H1 (cell line): ENCODE measurements around the gene STPG1. TPM values are rescaled to one million over a fixed set of nuclear protein-coding genes. Genes with fewer than 3 reads are reported as not detected.

Experiments used
- CTCF ChIA-PET: fragments of 300-600 bp; sonication (Branson Sonifier 250); formaldehyde crosslinking; loops from one replicate; lab custom pipeline; 2021; ENCODE audit not compliant: partially characterized antibody; lab: Charles Lee
- POLR2A ChIA-PET: fragments of 300-600 bp; sonication (Branson Sonifier 250); formaldehyde crosslinking; loops from one replicate; lab custom pipeline; 2021; ENCODE audit warnings: inconsistent platforms; ENCODE audit not compliant: partially characterized antibody; lab: Charles Lee
- DNase-seq, 2 experiments: peaks; one replicate each; pipeline versions ENCODE4 v3.0.0 to v3.0.0-alpha.2; 2010 to 2022; ENCODE audit warnings: low spot score in 2 of 2, low read depth in 1 of 2, mixed read lengths in 1 of 2
- FAIRE-seq: peaks from 2 replicates; lab custom pipeline; 2011; peaks lifted over from hg19 to GRCh38; lab: Jason Lieb, UNC
- H2AFZ ChIP-seq: 2 replicates; pipeline ENCODE4 v1.8.1; 2012; ENCODE audit warnings: low read length, inconsistent platforms
- H2AK5ac ChIP-seq: 2 replicates; pipeline ENCODE4 v1.6.1; 2013; ENCODE audit warnings: low read depth, low read length
- H2BK120ac ChIP-seq: replicated peaks from 2 replicates; pipeline ENCODE3; 2013; ENCODE audit warnings: low read depth, low read length, inconsistent platforms
- H2BK12ac ChIP-seq: 2 replicates; pipeline ENCODE4 v1.6.1; 2013; ENCODE audit warnings: low read depth, low read length
- H2BK15ac ChIP-seq: 2 replicates; pipeline ENCODE4 v1.6.1; 2013; ENCODE audit warnings: low read length
- H2BK20ac ChIP-seq: 2 replicates; pipeline ENCODE4 v1.6.1; 2013; ENCODE audit warnings: low read length
- H2BK5ac ChIP-seq: 2 replicates; pipeline ENCODE4 v1.6.1; 2013; ENCODE audit warnings: low read depth, low read length
- H3K14ac ChIP-seq: 2 replicates; pipeline ENCODE4 v1.6.1; 2013; ENCODE audit warnings: inconsistent platforms; ENCODE audit not compliant: insufficient read length
- H3K18ac ChIP-seq: 2 replicates; pipeline ENCODE4 v1.6.1; 2013; ENCODE audit warnings: low read length; ENCODE audit errors: extremely low read depth
- H3K23ac ChIP-seq: 2 replicates; pipeline ENCODE4 v1.6.1; 2013; ENCODE audit warnings: inconsistent platforms; ENCODE audit not compliant: insufficient read length
- H3K23me2 ChIP-seq: 2 replicates; pipeline ENCODE4 v1.6.1; 2013; ENCODE audit warnings: low read depth, low read length
- H3K27ac ChIP-seq: 2 replicates; pipeline ENCODE4 v1.6.1; 2011; ENCODE audit warnings: low read depth, low read length, inconsistent platforms
- H3K27me3 ChIP-seq, 4 experiments: replicated peaks in 1 of 4; 1 replicate in 1 of 4; 2 replicates in 3 of 4; pipeline versions ENCODE4 v1.6.1 to v1.8.1; 2011 to 2013; ENCODE audit warnings: low read length in 3 of 4, mild to moderate bottlenecking in 3 of 4, inconsistent platforms in 2 of 4, mixed read lengths in 2 of 4, moderate library complexity in 1 of 4; ENCODE audit not compliant: control insufficient read depth in 3 of 4, insufficient read depth in 3 of 4; ENCODE audit errors: extremely low read depth in 1 of 4
- H3K36me3 ChIP-seq, 4 experiments: 2 replicates each; pipeline versions ENCODE4 v1.6.1 to v1.8.1; 2011 to 2013; ENCODE audit warnings: mild to moderate bottlenecking in 4 of 4, low read length in 3 of 4, moderate library complexity in 2 of 4, control low read depth in 1 of 4, inconsistent platforms in 1 of 4; ENCODE audit not compliant: insufficient read depth in 4 of 4, control insufficient read depth in 2 of 4
- H3K4ac ChIP-seq: replicated peaks from 2 replicates; pipeline ENCODE3; 2013; ENCODE audit warnings: low read length, low read depth, mixed read lengths, inconsistent platforms; ENCODE audit not compliant: insufficient read length
- H3K4me1 ChIP-seq, 4 experiments: replicated peaks in 1 of 4; 1 replicate in 1 of 4; 2 replicates in 3 of 4; pipeline versions ENCODE4 v1.6.1 to v1.8.1; 2011 to 2013; ENCODE audit warnings: low read length in 3 of 4, inconsistent platforms in 2 of 4, mixed read lengths in 1 of 4; ENCODE audit not compliant: insufficient read depth in 4 of 4, control insufficient read depth in 3 of 4
- H3K4me2 ChIP-seq, 2 experiments: 2 replicates each; pipeline versions ENCODE4 v1.6.1 to v1.8.1; 2011 to 2013; ENCODE audit warnings: low read depth in 2 of 2, low read length in 2 of 2, control low read depth in 1 of 2, inconsistent platforms in 1 of 2, mild to moderate bottlenecking in 1 of 2; ENCODE audit not compliant: insufficient read depth in 1 of 2
- H3K4me3 ChIP-seq, 4 experiments: fragments of 200-600, 300-600 bp in 1 of 4; sonication (generic), shearing (Covaris generic), sonication (Bioruptor Twin) in 1 of 4; 2 replicates each; pipeline versions ENCODE4 v1.5.1 to v1.8.1; 2011 to 2016; ENCODE audit warnings: low read length in 4 of 4, low read depth in 3 of 4, control low read depth in 2 of 4, inconsistent platforms in 2 of 4, mild to moderate bottlenecking in 2 of 4, mixed read lengths in 1 of 4, moderate library complexity in 1 of 4; ENCODE audit not compliant: insufficient read depth in 2 of 4; ENCODE audit errors: extremely low read depth in 1 of 4
- H3K56ac ChIP-seq: replicated peaks from 2 replicates; pipeline ENCODE3; 2013; ENCODE audit warnings: low read depth, mild to moderate bottlenecking, mixed read lengths, low read length, inconsistent platforms; ENCODE audit not compliant: insufficient read length
- H3K79me1 ChIP-seq: 2 replicates; pipeline ENCODE4 v1.6.1; 2013; ENCODE audit warnings: low read depth, low read length, control low read depth
- H3K79me2 ChIP-seq, 2 experiments: 2 replicates each; pipeline versions ENCODE4 v1.6.1 to v1.8.1; 2012 to 2013; ENCODE audit warnings: low read length in 2 of 2, mild to moderate bottlenecking in 2 of 2, inconsistent platforms in 1 of 2; ENCODE audit not compliant: insufficient read depth in 2 of 2, control insufficient read depth in 1 of 2
- H3K9ac ChIP-seq, 4 experiments: replicated peaks in 1 of 4; 1 replicate in 1 of 4; 2 replicates in 3 of 4; pipeline versions ENCODE4 v1.6.1 to v1.8.1; 2011 to 2013; ENCODE audit warnings: low read depth in 3 of 4, low read length in 3 of 4, control low read depth in 2 of 4, mild to moderate bottlenecking in 2 of 4, moderate library complexity in 2 of 4, inconsistent platforms in 1 of 4; ENCODE audit errors: extremely low read depth in 1 of 4
- H3K9me3 ChIP-seq, 2 experiments: 2 replicates each; pipeline versions ENCODE4 v1.6.1 to v1.8.1; 2012 to 2013; ENCODE audit warnings: mild to moderate bottlenecking in 2 of 2, moderate library complexity in 2 of 2, control low read depth in 1 of 2, inconsistent platforms in 1 of 2, low read depth in 1 of 2, low read length in 1 of 2, mixed read lengths in 1 of 2; ENCODE audit not compliant: insufficient read depth in 2 of 2
- H4K20me1 ChIP-seq, 2 experiments: replicated peaks in 1 of 2; 2 replicates each; pipeline versions ENCODE3 to v1.8.1; 2011 to 2013; ENCODE audit warnings: inconsistent platforms in 2 of 2, low read length in 2 of 2, mild to moderate bottlenecking in 1 of 2; ENCODE audit not compliant: insufficient read depth in 2 of 2, control insufficient read depth in 1 of 2
- H4K5ac ChIP-seq: 2 replicates; pipeline ENCODE4 v1.6.1; 2013; ENCODE audit warnings: low read length, low read depth, mixed read lengths, inconsistent platforms; ENCODE audit not compliant: insufficient read length
- H4K8ac ChIP-seq: 2 replicates; pipeline ENCODE4 v1.8.0; 2013; ENCODE audit warnings: mild to moderate bottlenecking, moderate library complexity, low read length, inconsistent platforms; ENCODE audit not compliant: insufficient read depth; ENCODE audit errors: extremely low read depth
- H4K91ac ChIP-seq: replicated peaks from 2 replicates; pipeline ENCODE3; 2013; ENCODE audit warnings: low read length, mixed read lengths, inconsistent platforms; ENCODE audit not compliant: insufficient read length
- BACH1 ChIP-seq: IDR thresholded peaks from 2 replicates; pipeline ENCODE4 v1.6.1; 2012; ENCODE audit warnings: low read length, improper control_type of control experiment
- CHD2 ChIP-seq: IDR thresholded peaks from 2 replicates; pipeline ENCODE4 v1.6.1; 2012; ENCODE audit warnings: low read length, improper control_type of control experiment
- CREB1 ChIP-seq: IDR thresholded peaks from 2 replicates; pipeline ENCODE4 v1.6.1; 2012; ENCODE audit warnings: inconsistent platforms
- EP300 ChIP-seq, 2 experiments: IDR thresholded peaks; 1 replicate in 1 of 2; 2 replicates in 1 of 2; pipeline ENCODE4 v1.6.1; 2011 to 2012; ENCODE audit warnings: low read depth in 2 of 2, low read length in 2 of 2, mild to moderate bottlenecking in 2 of 2, borderline replicate concordance in 1 of 2, inconsistent platforms in 1 of 2, moderate library complexity in 1 of 2
- GABPA ChIP-seq: IDR thresholded peaks from 2 replicates; pipeline ENCODE4 v1.6.1; 2011; ENCODE audit warnings: mild to moderate bottlenecking, low read length, moderate library complexity, borderline replicate concordance; ENCODE audit not compliant: insufficient read depth
- PHF8 ChIP-seq: fragments of 200-600 bp; sonication (generic); conservative IDR thresholded peaks from 2 replicates; pipeline ENCODE4 v1.7.1; 2012; ENCODE audit warnings: low read depth, mild to moderate bottlenecking, inconsistent platforms, low read length, moderate library complexity
- RAD21 ChIP-seq, 2 experiments: IDR thresholded peaks in 1 of 2; conservative IDR thresholded peaks in 1 of 2; 2 replicates each; pipeline ENCODE4 v1.6.1; 2011; ENCODE audit warnings: low read depth in 2 of 2, low read length in 2 of 2, improper control_type of control experiment in 1 of 2, inconsistent platforms in 1 of 2, mild to moderate bottlenecking in 1 of 2, moderate library complexity in 1 of 2
- SIRT6 ChIP-seq: IDR thresholded peaks from one replicate; pipeline ENCODE4 v1.7.1; 2012; ENCODE audit warnings: low read length, inconsistent platforms
- SP4 ChIP-seq: IDR thresholded peaks from 2 replicates; pipeline ENCODE4 v1.6.1; 2012; ENCODE audit warnings: low read length, inconsistent platforms
- YY1 ChIP-seq: IDR thresholded peaks from 2 replicates; pipeline ENCODE4 v1.6.1; 2011; ENCODE audit warnings: low read depth, mild to moderate bottlenecking, low read length
- WGBS, 2 experiments: shearing (Covaris generic) in 1 of 2; methylation state at CpG; one replicate each; pipeline versions ENCODE4 v1.1.6 to v1.1.7; 2013 to 2015; ENCODE audit warnings: low lambda C conversion rate in 2 of 2, mixed read lengths in 2 of 2, inconsistent platforms in 1 of 2, low coverage in 1 of 2, missing lambda C conversion rate in 1 of 2; ENCODE audit not compliant: insufficient replicate concordance in 2 of 2, insufficient coverage in 1 of 2, insufficient read length in 1 of 2; ENCODE audit errors: extremely low coverage in 1 of 2, missing lambda C conversion rate in 1 of 2; 5-methylcytosine and 5-hydroxymethylcytosine counted together
- polyA plus RNA-seq, 7 experiments: library from polyadenylated mRNA; depleted of rRNA in 3 of 7; stranded (reverse) in 5 of 7; unstranded in 2 of 7; fragments of >200 nt in 5 of 7; fragments of 200-250 nt in 2 of 7; gene quantifications; 1 replicate in 5 of 7; 2 replicates in 1 of 7; 4 replicates in 1 of 7; pipeline versions ENCODE4 v1.2.1 to v1.2.3, GENCODE V29; 2011 to 2013; ENCODE audit warnings: missing spikeins in 2 of 7, mixed read lengths in 2 of 7
- total RNA-seq: library from RNA; stranded (reverse); fragmentation: NEBNext Ultra II Directional; extraction: Animal tissue kit (Norgen Biotek cat#: 25700); gene quantifications from 2 replicates; pipeline ENCODE4 v1.2.1, GENCODE V29; 2021
- TF ChIP-seq, protein P1 (sequence below): IDR thresholded peaks from 2 replicates; pipeline ENCODE4 v1.6.1; 2012; ENCODE audit warnings: low read length, inconsistent platforms
- TF ChIP-seq, protein P2 (sequence below): IDR thresholded peaks from 2 replicates; pipeline ENCODE4 v1.6.1; 2011; ENCODE audit warnings: low read depth, mild to moderate bottlenecking, low read length; ENCODE audit not compliant: insufficient read depth

STPG1 gene
- total and polyA plus RNA-seq, 2 of the 8 experiments (the other 6 are each of a cell fraction or from before 2014, with no cell fraction given), result 10.3 to 11.2 TPM

DNA sequence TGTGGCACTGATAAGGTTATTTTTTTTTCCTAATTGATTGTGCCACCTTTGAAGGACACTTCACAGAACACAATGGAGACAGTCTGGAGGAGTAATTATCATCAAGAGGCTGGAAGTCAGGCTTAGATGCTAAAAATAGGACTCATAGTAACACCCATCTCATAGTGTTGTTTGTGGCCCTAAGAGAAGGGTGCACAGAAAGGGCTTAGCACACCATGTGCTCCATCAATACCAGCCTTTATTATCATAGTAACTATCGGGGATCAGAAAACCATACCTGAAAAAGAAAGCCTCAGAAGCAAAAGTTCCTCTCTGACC is 13.9 kb upstream of the STPG1 start:
- no peak overlapping the region for H3K27ac ChIP-seq
- no peak for DNase-seq
- H4K91ac ChIP-seq, result no peak overlapping the region
- no peak overlapping the region for H2AFZ ChIP-seq
- H4K5ac ChIP-seq, result no peak overlapping the region
- no peak overlapping the region for H3K23ac ChIP-seq
- H2BK15ac ChIP-seq, result no peak overlapping the region
- TF ChIP-seq SIRT6 (no peak), RAD21 (IDR thresholded peaks at IDR 0.05 in 1 of 2, conservative IDR thresholded peaks at IDR 0.05 in 1 of 2; ENCODE audit: low read depth in 2 of 2, low read length in 2 of 2) (no peak), PHF8 (no peak), SP4 (no peak), GABPA (no peak), CREB1 (no peak), BACH1 (no peak), EP300 (IDR thresholded peaks at IDR 0.05; ENCODE audit: borderline replicate concordance in 1 of 2, low read depth in 2 of 2, low read length in 2 of 2) (no peak), CHD2 (no peak), YY1 (no peak)
- TF ChIP-seq, protein P1, sequence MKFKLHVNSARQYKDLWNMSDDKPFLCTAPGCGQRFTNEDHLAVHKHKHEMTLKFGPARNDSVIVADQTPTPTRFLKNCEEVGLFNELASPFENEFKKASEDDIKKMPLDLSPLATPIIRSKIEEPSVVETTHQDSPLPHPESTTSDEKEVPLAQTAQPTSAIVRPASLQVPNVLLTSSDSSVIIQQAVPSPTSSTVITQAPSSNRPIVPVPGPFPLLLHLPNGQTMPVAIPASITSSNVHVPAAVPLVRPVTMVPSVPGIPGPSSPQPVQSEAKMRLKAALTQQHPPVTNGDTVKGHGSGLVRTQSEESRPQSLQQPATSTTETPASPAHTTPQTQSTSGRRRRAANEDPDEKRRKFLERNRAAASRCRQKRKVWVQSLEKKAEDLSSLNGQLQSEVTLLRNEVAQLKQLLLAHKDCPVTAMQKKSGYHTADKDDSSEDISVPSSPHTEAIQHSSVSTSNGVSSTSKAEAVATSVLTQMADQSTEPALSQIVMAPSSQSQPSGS, result no peak
- TF ChIP-seq, protein P2, sequence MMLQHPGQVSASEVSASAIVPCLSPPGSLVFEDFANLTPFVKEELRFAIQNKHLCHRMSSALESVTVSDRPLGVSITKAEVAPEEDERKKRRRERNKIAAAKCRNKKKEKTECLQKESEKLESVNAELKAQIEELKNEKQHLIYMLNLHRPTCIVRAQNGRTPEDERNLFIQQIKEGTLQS, result no peak
- ChIA-PET POLR2A (no interaction called here), CTCF (interaction anchor here (1.1 kb wide), 1 partner anchor 11 kb away, joined by 8 read pairs; the partner anchor contains the start of gene NIPAL3)
- no peak overlapping the region for H3K4me3 ChIP-seq
- H4K8ac ChIP-seq, result no peak overlapping the region
- no peak for FAIRE-seq
- no peak overlapping the region for H3K4me2 ChIP-seq
- H2BK20ac ChIP-seq, result no peak overlapping the region
- no peak overlapping the region for H2BK5ac ChIP-seq
- no peak overlapping the region for H2BK12ac ChIP-seq
- no peaks in the 10 kb centered on the region for H3K79me2 ChIP-seq
- H3K36me3 ChIP-seq, result no peaks in the 10 kb centered on the region
- H3K27me3 ChIP-seq, result no peaks in the 10 kb centered on the region
- no peaks in the 10 kb centered on the region for H3K4me1 ChIP-seq
- no peak overlapping the region for H3K14ac ChIP-seq
- no peak overlapping the region for H3K9ac ChIP-seq
- H2AK5ac ChIP-seq, result no peak overlapping the region
- H3K9me3 ChIP-seq, result no peaks in the 10 kb centered on the region
- no peaks in the 10 kb centered on the region for H3K23me2 ChIP-seq
- no peaks in the 10 kb centered on the region for H4K20me1 ChIP-seq
- H3K4ac ChIP-seq, result no peak overlapping the region
- WGBS, 2 experiments, result 81% methylated on average over 1 of the region's 1 CpG; no CpG with 5 or more reads in 1 of the 2 experiments
- no peak overlapping the region for H3K18ac ChIP-seq
- no peak overlapping the region for H2BK120ac ChIP-seq
- H3K79me1 ChIP-seq, result no peaks in the 10 kb centered on the region
- H3K56ac ChIP-seq, result no peak overlapping the region
